ENCODE results near the gene TSLP.

Gene TSLP

GRCh38 chr5:111071413-111071812 is at the start of gene TSLP:
Gene TSLP, plus strand, starts transcription at chr5:111071713. Its CDS starts 178 bp downstream, at chr5:111071891.
- no peak for DNase-seq

- DNase-seq, result no peak
These were observed 49.2 kb upstream of the TSLP start for GRCh38 chr5:111022301-111022700.

GRCh38 chr5:111028865-111029264 is 42.6 kb upstream of the TSLP start:
- no peak for DNase-seq

GRCh38 chr5:111043712-111044506 is 27.6 kb upstream of the TSLP start:
- DNase-seq, result peak; percentile 20

- DNase-seq, result no peak
These were observed 13.4 kb upstream of the TSLP start for GRCh38 chr5:111058064-111058463.

- no peak for DNase-seq
These were observed 11.3 kb upstream of the TSLP start for GRCh38 chr5:111060169-111060568.

GRCh38 chr5:111061618-111062017 is 9.9 kb upstream of the TSLP start:
- DNase-seq, result no peak

GRCh38 chr5:111063709-111064322 is 7.7 kb upstream of the TSLP start:
- DNase-seq, result peak; percentile 42

GRCh38 chr5:111066261-111066938 is 5.1 kb upstream of the TSLP start:
- no peak for DNase-seq

GRCh38 chr5:111068213-111068612 is 3.3 kb upstream of the TSLP start:
- DNase-seq, result no peak

- DNase-seq, result no peak
These were observed 1.7 kb upstream of the TSLP start for GRCh38 chr5:111069839-111070238.

GRCh38 chr5:111070272-111071134 is 1.0 kb upstream of the TSLP start:
- no peak for DNase-seq

GRCh38 chr5:111072949-111073682 is 1.6 kb downstream of the TSLP start:
- peak; percentile 50 for DNase-seq

- DNase-seq, result no peak
These were observed 2.7 kb downstream of the TSLP start for GRCh38 chr5:111074244-111074643.

- DNase-seq, result no peak
These were observed 4.0 kb downstream of the TSLP start for GRCh38 chr5:111075520-111075919.

- DNase-seq, result no peak
These were observed 4.6 kb downstream of the TSLP start for GRCh38 chr5:111076091-111076490.

- DNase-seq, result no peak
These were observed 6.2 kb downstream of the TSLP start for GRCh38 chr5:111077678-111078077.

GRCh38 chr5:111079846-111080245 is 8.3 kb downstream of the TSLP start:
- DNase-seq, result no peak

- no peak for DNase-seq
These were observed 11.8 kb downstream of the TSLP start for GRCh38 chr5:111083323-111083722.

- DNase-seq, result peak; percentile 91
These were observed 20.7 kb downstream of the TSLP start, which contains the start of gene WDR36 for GRCh38 chr5:111092062-111092853. Gene WDR36, plus strand, starts transcription at chr5:111092348. Its CDS starts 109 bp downstream, at chr5:111092457.

- DNase-seq, result no peak
These were observed 24.5 kb downstream of the TSLP start for GRCh38 chr5:111095982-111096381.
